Measurements from ENCODE around the gene CCR7.

The CCR7 gene

DNA sequence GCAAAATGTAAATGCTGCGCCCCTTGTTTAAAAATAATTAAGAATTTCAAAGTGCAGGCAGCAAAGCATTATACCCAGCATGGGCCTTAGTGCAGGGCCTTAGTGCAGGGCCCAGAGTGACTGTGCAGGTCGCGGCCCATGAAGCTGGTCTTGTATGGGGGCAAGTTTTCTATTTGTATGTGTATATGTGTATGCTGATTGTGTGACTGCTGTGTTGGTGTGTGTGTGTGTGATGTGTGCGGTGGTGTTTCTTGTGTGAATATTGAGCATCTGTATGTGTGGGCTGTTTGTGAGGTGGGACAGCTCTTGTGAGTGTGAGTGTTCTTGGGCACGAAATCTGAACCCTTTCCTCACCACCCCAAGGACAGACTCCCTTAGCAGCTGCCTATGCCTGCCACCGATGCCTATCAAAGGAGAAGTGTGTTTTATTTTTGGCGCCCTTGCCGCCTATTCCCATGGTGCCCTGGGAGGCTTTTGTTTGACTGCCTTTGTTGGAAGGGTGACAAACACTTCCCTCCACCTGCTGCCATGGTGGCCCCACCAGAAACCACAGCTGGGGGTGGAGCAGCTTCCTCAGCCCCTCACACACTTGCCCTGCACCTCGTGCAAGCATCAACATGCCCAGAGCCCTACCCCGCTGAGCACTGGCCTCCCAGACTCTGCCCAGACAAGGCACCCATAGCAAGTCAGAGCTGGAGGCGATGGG is 18.0 kb downstream of the CCR7 start (continued):
- TF ChIP-seq INSM2 (tag by site-specific recombination; IDR thresholded peaks at IDR 0.05) (no peak), ZNF585B (tag by site-specific recombination; IDR thresholded peaks at IDR 0.05) (no peak), KLF1 (tag by site-specific recombination; IDR thresholded peaks at IDR 0.05) (0 out of 2 replicates have a peak, but pooled peaks have one; percentile 10), ZNF624 (tag by site-specific recombination; IDR thresholded peaks at IDR 0.05) (no peak), ZNF18 (tag by site-specific recombination; IDR thresholded peaks at IDR 0.05) (no peak), ZNF433 (tag by site-specific recombination; IDR thresholded peaks at IDR 0.05; ENCODE audit: low read depth) (no peak), OSR2 (tag by site-specific recombination; IDR thresholded peaks at IDR 0.05) (0 out of 2 replicates have a peak, but pooled peaks have one; percentile 10), GLIS1 (tag by site-specific recombination; IDR thresholded peaks at IDR 0.05) (peak; percentile 97), BCL11A (tag by site-specific recombination; IDR thresholded peaks at IDR 0.05; ENCODE audit: low read depth) (no peak), ZFP69B (tag by site-specific recombination; IDR thresholded peaks at IDR 0.05) (peak; percentile 93), GLI4 (tag by site-specific recombination; IDR thresholded peaks at IDR 0.05) (no peak), ZNF629 (tag by site-specific recombination; IDR thresholded peaks at IDR 0.05) (no peak), ZNF239 (tag by site-specific recombination; IDR thresholded peaks at IDR 0.05) (no peak), ZNF174 (tag by site-specific recombination; IDR thresholded peaks at IDR 0.05) (no peak), EGR2 (tag by site-specific recombination; IDR thresholded peaks at IDR 0.05; ENCODE audit: low read depth) (no peak), GFI1B (tag by site-specific recombination; IDR thresholded peaks at IDR 0.05) (no peak), ZBTB11 (tag by site-specific recombination; conservative IDR thresholded peaks at IDR 0.05; ENCODE audit: low read depth) (no peak), ZNF621 (tag by site-specific recombination; IDR thresholded peaks at IDR 0.05) (no peak), ZNF701 (tag by site-specific recombination; IDR thresholded peaks at IDR 0.05) (no peak), ZNF19 (tag by site-specific recombination; IDR thresholded peaks at IDR 0.05; ENCODE audit: low read depth) (no peak), ZNF837 (tag by site-specific recombination; IDR thresholded peaks at IDR 0.05) (no peak), ZNF223 (tag by site-specific recombination; IDR thresholded peaks at IDR 0.05) (no peak), ZIC2 (tag by site-specific recombination; IDR thresholded peaks at IDR 0.05) (peak; percentile 89), ZSCAN18 (tag by site-specific recombination; IDR thresholded peaks at IDR 0.05) (no peak), FEZF1 (tag by site-specific recombination; IDR thresholded peaks at IDR 0.05) (no peak)
- TF ChIP-seq, protein P1, sequence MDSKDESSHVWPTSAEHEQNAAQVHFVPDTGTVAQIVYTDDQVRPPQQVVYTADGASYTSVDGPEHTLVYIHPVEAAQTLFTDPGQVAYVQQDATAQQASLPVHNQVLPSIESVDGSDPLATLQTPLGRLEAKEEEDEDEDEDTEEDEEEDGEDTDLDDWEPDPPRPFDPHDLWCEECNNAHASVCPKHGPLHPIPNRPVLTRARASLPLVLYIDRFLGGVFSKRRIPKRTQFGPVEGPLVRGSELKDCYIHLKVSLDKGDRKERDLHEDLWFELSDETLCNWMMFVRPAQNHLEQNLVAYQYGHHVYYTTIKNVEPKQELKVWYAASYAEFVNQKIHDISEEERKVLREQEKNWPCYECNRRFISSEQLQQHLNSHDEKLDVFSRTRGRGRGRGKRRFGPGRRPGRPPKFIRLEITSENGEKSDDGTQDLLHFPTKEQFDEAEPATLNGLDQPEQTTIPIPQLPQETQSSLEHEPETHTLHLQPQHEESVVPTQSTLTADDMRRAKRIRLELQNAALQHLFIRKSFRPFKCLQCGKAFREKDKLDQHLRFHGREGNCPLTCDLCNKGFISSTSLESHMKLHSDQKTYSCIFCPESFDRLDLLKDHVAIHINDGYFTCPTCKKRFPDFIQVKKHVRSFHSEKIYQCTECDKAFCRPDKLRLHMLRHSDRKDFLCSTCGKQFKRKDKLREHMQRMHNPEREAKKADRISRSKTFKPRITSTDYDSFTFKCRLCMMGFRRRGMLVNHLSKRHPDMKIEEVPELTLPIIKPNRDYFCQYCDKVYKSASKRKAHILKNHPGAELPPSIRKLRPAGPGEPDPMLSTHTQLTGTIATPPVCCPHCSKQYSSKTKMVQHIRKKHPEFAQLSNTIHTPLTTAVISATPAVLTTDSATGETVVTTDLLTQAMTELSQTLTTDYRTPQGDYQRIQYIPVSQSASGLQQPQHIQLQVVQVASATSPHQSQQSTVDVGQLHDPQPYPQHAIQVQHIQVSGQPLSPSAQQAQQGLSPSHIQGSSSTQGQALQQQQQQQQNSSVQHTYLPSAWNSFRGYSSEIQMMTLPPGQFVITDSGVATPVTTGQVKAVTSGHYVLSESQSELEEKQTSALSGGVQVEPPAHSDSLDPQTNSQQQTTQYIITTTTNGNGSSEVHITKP (tag by site-specific recombination; IDR thresholded peaks at IDR 0.05) = peak; percentile 57
- TF ChIP-seq, protein P2, sequence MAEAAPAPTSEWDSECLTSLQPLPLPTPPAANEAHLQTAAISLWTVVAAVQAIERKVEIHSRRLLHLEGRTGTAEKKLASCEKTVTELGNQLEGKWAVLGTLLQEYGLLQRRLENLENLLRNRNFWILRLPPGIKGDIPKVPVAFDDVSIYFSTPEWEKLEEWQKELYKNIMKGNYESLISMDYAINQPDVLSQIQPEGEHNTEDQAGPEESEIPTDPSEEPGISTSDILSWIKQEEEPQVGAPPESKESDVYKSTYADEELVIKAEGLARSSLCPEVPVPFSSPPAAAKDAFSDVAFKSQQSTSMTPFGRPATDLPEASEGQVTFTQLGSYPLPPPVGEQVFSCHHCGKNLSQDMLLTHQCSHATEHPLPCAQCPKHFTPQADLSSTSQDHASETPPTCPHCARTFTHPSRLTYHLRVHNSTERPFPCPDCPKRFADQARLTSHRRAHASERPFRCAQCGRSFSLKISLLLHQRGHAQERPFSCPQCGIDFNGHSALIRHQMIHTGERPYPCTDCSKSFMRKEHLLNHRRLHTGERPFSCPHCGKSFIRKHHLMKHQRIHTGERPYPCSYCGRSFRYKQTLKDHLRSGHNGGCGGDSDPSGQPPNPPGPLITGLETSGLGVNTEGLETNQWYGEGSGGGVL (tag by site-specific recombination; IDR thresholded peaks at IDR 0.05) = peak; percentile 58

All from HEK293 (cell line).